Vagina (tissue), 2 donors: Measurements from ENCODE around the gene C2CD5.
"Not testable (repeated sequence)": the region's sequence is repeated elsewhere in the genome, so short reads cannot be mapped to it uniquely, and the experiment has no call there.

Experiments used
- CTCF ChIP-seq, 3 experiments: fragments of 450-650 bp in 2 of 3; fragments of 200-600 bp in 1 of 3; sonication (generic) in 1 of 3; IDR thresholded peaks; one replicate each; pipeline ENCODE4 v1.5.1; 2017 to 2019; ENCODE audit warnings: antibody characterized with exemption in 3 of 3, mild to moderate bottlenecking in 2 of 3, moderate library complexity in 2 of 3
- POLR2A ChIP-seq, 2 donors: fragments of 450-650 bp; IDR thresholded peaks; one replicate each; pipeline ENCODE4 v1.6.1; 2017; ENCODE audit warnings: antibody characterized with exemption in 2 of 2, mild to moderate bottlenecking in 2 of 2, moderate library complexity in 2 of 2

GRCh38 chr12:22554750-22555149 lies 10.4 kb upstream of the C2CD5 start:
- TF ChIP-seq CTCF, POLR2A (IDR thresholded peaks at IDR 0.05): not testable (repeated sequence)
